ENCODE results near the gene KANTR. TPM values are rescaled to one million over a fixed set of nuclear protein-coding genes. Genes with fewer than 3 reads are reported as not detected.

Gene KANTR
- total and polyA plus RNA-seq, 2 donors (not counting 3 experiments of a cell fraction or from before 2014, with no cell fraction given): 3.1 to 9.8 TPM

- dilution Hi-C loops (cut with MboI; ENCODE audit: extremely low pct_ligation_motif_present, low sequenced_read_pairs) (no loop called here), intact Hi-C loops (cut with micrococcal nuclease) (no loop called here)
- H3K27me3 ChIP-seq (ENCODE audit: control insufficient read depth in 2 of 2, insufficient read depth in 2 of 2, low read length in 2 of 2): no peaks in the 10 kb centered on the region
- DNase-seq (ENCODE audit: low read depth, low spot score): no peak
- no peaks in the 10 kb centered on the region for H4K20me1 ChIP-seq (replicated peaks; ENCODE audit: control insufficient read depth, extremely low read depth, insufficient read depth, low read length)
- no peak overlapping the region for H2AFZ ChIP-seq (ENCODE audit: low read depth, low read length)
- no peak overlapping the region for H3K27ac ChIP-seq (ENCODE audit: insufficient read depth, low read depth, low read length)
- POLR2A ChIA-PET: no interaction called here
- H3K36me3 ChIP-seq (ENCODE audit: control insufficient read depth in 2 of 2, extremely low read depth in 1 of 2, insufficient read depth in 2 of 2, low read length in 2 of 2): no peaks in the 10 kb centered on the region
- TF ChIP-seq MAX (IDR thresholded peaks at IDR 0.05; ENCODE audit: insufficient read depth, insufficient read length) (no peak), MYC (IDR thresholded peaks at IDR 0.05; ENCODE audit: low read depth, low read length) (no peak), POLR2A (IDR thresholded peaks at IDR 0.05; ENCODE audit: low read depth, low read length) (no peak), GATA2 (IDR thresholded peaks at IDR 0.05; ENCODE audit: insufficient read depth, insufficient read length, low read depth, low read length) (no peak), POLR2AphosphoS5 (IDR thresholded peaks at IDR 0.05; ENCODE audit: insufficient read depth, low read depth, low read length) (no peak), JUN (IDR thresholded peaks at IDR 0.05; ENCODE audit: borderline replicate concordance, insufficient read depth, insufficient read length, low read depth) (no peak), FOS (IDR thresholded peaks at IDR 0.05; ENCODE audit: borderline replicate concordance, insufficient read depth, low read length) (no peak), EZH2 (IDR thresholded peaks at IDR 0.05; ENCODE audit: borderline replicate concordance, low read depth, low read length, severe bottlenecking) (no peak), CTCF (IDR thresholded peaks at IDR 0.05; ENCODE audit: extremely low read depth in 1 of 2, insufficient read depth in 1 of 2, low read depth in 1 of 2, low read length in 2 of 2) (no peak)
- CTCF ChIA-PET: no interaction called here
- BruUV-seq (replicated peaks): no TSS peak
- no peaks in the 10 kb centered on the region for H3K79me2 ChIP-seq (ENCODE audit: control insufficient read depth, insufficient read depth, low read length)
- no peak overlapping the region for H3K4me2 ChIP-seq (ENCODE audit: insufficient read depth, low read length)
- FAIRE-seq: no peak
- no peaks in the 10 kb centered on the region for H3K4me1 ChIP-seq (ENCODE audit: control insufficient read depth, extremely low read depth, insufficient read depth, low read length)
- no peak overlapping the region for H3K9ac ChIP-seq (replicated peaks; ENCODE audit: extremely low read depth, insufficient read depth, low read length)
- no peak overlapping the region for H3K4me3 ChIP-seq (replicated peaks in 1 of 3; ENCODE audit: insufficient read depth in 1 of 3, low read depth in 1 of 3, low read length in 3 of 3)
- no peaks in the 10 kb centered on the region for H3K9me3 ChIP-seq (replicated peaks; ENCODE audit: control insufficient read depth, insufficient read depth, low read length)
- H3K9me1 ChIP-seq (replicated peaks; ENCODE audit: control insufficient read depth, extremely low read depth, insufficient read depth, low read length): no peaks in the 10 kb centered on the region
Measured at GRCh38 chrX:53126377-53126776, 32.4 kb downstream of the KANTR start.
